Globus pallidus (tissue), 1 donor: ENCODE results near the gene CHKB.
"Not testable (repeated sequence)": the region's sequence is repeated elsewhere in the genome, so short reads cannot be mapped to it uniquely, and the experiment has no call there.

Experiments used
- DNase-seq: peaks from one replicate; pipeline ENCODE4 v3.0.0-alpha.2; 2015; ENCODE audit warnings: low spot score

CHKB gene, protein sequence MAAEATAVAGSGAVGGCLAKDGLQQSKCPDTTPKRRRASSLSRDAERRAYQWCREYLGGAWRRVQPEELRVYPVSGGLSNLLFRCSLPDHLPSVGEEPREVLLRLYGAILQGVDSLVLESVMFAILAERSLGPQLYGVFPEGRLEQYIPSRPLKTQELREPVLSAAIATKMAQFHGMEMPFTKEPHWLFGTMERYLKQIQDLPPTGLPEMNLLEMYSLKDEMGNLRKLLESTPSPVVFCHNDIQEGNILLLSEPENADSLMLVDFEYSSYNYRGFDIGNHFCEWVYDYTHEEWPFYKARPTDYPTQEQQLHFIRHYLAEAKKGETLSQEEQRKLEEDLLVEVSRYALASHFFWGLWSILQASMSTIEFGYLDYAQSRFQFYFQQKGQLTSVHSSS

DNA sequence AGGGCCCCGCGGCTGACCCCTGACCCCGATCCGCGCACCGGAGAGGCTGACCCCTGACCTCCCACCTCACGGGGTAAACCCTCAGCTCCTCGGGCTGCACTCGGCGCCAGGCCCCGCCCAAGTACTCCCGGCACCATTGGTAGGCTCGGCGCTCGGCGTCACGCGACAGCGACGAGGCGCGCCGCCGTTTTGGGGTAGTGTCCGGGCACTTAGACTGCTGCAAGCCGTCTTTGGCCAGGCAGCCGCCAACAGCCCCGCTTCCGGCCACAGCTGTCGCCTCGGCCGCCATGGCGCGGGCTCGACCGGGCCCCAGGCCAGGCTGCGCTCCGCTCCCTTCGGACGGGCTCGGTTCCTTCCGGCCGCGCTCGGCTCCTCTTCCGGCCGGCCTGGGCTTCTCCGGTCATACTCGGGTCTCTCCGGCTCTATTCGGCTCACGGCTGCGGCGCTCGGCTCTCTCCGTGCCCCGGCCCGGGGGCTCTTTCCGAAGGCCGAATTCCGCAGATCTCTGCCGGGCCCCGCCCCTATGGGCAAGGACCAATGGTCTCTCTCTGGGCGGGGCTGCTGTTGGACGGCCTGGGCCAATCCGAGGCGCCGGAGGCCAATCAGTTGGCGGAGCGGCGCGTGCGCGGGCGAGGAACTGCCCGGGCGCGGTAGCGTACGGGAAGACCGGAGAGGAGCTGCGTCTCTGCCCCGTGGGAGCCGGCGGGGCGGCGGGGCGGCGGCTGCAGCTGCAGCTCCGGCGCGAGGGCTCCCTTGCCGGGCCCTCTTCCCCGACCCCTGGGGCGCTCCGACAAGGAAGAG is at the start of gene CHKB:
TSS of gene CHKB (minus strand) at position 357 of the 801 bp plus-strand sequence. CDS start at position 289, 68 bp downstream.
- peak; percentile 99 for DNase-seq

DNA sequence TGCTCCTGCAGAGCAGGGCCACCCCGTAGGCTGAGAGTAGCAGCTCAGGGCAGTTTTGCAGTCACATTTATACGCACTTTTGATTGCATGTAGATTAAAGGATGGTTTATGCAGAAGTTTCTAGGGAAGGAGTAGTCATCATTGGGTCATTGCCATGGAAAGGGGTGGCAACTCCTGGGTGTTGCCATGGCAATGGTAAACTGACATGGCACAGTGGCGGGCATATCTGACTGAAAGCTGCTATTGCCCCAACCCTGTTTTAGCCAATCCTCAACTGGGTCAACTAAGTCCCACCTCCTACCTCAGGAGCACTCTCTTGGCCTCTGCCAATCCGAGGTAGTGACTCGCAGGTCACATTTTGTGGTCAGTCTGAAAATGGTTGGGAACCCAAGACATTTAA is 47.7 kb upstream of the CHKB start:
- DNase-seq: no peak

DNA sequence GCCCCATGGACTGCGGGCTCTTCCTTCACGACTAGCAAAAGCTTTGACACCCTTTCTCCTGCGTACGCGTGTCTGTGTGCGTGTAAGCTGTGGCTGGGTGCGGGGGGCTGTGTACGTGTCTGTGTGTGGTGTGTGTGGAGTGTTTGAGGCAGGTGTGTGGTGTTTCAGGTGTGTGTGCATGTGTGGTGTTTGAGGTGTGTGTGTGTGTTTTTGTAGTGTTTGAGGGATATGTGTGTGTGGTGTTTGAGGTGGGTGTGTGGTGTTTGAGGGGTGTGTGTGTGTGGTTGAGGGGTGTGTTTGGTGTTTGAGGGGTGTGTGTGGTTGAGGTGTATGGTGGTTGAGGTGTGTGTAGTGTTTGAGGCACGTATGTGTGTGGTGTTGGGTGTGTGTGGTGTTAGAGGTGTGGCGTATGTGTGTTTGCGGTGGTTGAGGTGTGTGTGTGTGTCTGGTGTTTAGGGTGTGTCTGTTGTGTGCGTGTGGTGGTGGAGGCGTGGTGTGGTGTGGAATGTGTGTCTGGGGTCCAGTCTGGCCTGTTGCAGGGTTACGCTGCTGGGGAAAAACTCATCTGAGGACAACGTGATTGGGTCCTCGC is 46.0 kb upstream of the CHKB start:
- DNase-seq: no peak

DNA sequence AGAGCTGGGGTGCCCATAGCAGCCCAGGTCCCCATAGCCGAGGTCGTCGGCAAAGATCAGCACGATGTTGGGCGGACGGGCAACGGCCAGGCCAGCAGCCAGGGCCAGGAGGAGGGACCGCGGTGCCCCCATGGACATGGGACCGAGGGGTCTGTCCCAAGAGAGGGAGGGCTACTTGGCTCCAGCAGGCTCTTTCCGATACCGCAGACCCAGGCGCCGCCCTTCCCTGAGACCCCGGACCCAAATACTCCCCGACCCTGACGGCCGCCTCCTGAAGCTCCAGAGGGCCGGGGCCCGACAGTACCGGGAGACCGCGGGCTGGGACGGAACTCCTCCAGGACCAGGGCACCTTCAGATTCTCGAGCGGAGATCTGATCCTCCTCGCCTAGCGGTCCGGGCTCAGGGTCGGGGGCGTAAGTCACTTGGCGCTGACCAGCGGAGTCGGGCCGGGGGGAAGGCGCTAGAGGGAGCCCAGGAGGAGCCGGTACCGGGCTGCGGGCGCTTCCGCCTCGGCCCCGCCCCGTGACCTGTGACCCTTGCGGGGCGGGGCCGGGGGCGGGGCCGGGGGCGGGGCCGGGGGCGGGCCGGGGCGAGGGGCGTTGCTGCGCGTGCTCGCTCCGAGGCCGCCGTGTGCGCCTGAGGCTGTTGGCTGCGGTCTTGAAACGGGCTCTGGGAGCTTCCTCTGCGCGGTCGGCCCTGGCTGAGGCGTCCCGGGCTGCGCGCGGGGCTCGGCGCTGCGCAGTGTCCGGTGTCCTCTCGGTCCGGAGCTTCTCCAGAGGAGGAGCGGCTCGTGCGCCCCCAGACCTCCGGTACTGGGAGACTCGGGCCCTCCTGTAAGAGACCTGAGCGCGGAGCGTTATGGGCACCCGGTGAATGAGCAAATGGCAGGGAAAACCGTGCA is 45.2 kb upstream of the CHKB start, which contains the start of gene ARSA:
TSS of gene ARSA (minus strand) at position 511 of the 901 bp plus-strand sequence. CDS start at position 138, 373 bp downstream.
- DNase-seq: peak; percentile 79

DNA sequence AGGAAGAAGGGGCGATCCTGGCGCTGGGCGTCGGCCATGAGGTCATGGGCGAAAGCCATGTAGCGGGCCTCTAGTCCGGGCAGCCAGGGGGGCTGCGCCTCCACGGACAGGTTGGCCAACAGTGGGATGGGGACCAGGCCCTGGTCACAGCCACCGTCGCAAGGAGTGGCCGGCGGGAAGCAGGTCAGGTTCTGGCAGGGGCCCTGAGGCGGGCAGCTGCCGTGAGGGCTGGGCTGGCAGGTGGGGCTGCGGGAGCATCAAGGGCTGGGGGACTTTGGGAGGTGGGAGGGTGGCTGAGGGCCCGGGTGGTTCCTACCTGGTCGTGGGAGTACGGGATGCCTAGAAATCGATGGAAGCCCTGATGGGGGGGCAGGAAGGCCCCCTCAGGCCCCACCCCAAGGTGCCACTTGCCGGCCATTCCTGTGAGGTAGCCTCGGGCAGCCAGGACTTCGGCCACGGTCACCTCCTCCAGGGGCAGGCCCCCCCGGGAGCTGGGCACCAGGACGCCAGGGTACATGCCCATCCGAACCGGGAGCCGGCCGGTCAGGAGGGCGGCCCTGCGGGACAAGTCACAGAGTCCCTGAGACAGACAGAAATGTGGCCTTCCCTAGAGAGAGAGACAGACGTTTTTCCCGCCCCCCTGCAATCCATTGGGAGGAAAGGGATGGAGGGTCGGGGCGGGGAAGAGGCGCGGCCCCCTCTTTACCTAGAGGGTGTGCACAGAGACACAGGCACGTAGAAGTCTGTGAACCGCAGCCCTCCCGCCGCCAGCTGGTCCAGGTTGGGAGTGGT is 44.4 kb upstream of the CHKB start:
- no peak for DNase-seq

DNA sequence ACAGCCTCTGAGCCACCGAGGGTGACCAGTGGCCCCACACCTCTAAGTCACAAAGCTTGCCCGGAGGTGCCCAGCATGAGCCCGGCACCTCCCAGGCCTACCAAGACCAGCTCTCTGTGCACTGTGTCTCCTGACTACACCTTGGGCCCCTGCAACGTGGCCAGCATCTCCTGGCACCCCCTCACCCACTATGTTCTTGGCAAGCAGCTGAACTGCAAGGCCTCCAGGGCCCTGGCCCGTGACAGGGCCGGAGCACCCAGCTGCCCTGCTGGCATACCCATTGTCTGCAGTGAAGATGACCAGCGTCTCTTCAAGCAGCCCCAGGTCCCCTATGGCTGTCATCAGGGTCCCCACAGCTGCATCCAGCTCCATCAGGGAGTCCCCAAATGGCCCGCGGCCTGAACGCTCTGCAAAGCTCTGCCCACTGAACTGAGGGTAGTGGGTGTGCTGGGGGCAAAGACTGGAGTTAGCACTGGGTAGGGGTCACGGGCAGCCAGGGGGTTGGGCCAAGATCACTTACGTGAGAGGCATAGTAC is 43.7 kb upstream of the CHKB start:
- DNase-seq: no peak

DNA sequence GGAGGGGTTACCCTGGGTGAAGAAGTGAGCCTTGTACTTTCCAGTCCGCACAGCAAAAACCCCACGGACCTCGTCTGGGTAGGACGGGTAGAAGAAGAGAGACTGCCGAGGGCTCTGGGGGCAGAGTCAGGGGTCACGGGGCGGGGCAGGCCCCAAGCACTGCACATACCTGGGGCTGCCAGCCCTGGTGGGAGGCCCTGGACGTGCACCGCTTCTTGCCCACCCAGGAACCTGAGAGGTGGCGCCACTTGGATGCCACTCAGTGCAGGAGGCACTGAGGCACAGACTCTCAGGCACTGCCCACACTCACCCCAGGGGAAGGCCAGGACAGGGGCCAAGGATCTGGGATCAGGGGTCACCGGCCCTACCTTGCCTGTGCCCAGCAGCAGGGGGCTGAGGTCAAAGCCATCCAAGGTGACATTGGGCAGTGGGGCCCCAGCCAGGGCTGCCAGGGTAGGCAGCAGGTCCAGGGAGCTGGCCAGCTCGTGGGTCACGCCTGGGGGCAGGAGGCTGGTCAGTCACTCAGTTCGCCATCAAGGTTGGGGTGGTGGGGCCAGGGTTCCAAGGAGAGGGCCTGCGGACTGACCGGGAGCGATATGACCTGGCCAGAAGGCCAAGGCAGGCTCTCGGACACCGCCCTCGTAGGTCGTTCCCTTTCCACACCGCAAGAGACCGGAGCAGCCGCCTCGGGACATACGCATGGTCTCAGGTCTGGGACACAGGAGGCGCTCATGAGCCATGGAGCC is 43.1 kb upstream of the CHKB start:
- DNase-seq: no peak

DNA sequence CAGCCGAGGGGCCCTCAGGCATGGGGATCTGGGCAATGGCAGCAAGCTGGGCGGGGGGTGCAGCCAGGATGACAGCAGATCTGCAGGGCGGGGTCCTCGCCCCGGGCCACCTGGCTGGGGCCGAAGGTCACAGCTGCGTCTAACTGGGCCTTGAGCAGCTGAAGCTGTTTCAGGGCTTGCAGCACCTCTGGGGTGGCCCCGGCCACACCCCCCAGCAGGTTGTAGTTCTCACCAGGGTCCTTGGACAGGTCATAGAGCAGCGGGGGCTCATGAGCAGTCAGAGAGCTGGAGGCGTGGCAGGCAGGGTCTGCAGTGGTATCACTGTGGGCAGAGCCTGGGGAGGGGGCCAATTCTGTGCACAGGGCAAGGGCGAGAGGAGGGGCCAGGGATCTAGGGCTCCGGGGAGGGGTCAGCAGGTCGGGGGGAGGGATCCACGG is 42.5 kb upstream of the CHKB start:
- DNase-seq: no peak

DNA sequence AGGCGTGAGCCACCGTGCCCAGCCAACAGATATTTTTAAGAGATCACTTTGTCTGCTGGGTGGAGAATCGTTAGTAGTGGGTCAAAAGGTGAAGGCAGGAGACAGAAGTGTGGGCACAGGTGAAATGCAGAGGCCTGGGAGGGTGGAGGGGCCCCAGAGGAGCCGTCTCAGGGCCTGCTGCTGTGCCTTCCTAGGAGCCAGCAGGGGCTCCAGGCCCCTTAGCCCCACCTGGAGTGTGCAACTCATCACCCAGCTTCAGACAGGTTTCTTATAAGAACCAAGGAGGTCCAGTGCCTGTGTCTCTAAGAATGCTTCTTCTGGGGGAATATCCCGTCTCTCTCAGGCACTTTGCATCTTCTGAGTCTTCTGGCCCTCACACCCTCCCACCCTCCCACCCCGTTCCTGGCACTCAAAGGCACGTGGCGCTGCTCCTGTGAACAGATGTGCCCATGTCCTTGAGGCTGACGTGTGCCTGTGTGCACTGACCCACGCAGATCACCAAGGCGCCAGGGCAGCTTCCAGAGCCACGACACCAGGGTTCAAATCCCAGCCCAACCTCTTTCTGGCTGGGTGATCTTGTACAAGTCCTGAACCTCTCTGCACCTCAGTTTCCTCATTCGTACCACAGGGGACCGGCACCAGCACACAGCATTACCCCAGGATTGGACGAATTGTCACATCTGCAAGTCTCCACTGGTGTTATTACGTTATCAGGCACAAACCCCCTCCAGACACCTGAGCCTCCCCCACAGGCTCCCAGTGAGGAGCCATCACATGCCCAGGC is 41.9 kb upstream of the CHKB start:
- no peak for DNase-seq

DNA sequence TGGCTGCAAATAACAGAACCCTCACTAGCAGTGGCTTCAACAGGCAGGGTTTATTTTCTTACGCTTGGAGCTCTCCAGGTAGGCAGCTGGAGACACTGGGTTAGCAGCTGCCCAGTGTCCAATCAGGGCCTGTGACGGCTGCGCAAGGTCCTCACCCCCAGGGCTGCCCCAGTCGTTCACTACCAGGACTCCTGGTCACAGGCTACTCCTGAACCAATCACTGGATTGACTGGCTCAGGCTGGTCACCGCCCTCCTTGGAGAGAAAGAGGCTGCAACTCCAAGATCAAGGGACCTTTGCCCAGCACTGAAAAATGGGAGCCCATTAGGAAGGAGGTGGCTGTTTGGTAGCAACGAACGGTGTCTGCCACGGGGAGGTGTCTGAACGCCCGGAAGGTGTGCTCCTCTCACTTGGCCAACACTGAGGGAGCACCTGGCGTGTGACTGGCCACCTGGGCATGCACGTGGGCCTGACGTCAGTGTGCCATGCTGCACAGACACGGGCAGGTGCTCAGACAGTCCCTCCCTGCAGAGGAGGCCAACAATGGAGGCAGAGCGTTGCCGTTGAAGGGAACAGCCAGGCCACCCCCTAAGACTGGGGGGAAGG is 40.2 kb upstream of the CHKB start:
- no peak for DNase-seq

DNA sequence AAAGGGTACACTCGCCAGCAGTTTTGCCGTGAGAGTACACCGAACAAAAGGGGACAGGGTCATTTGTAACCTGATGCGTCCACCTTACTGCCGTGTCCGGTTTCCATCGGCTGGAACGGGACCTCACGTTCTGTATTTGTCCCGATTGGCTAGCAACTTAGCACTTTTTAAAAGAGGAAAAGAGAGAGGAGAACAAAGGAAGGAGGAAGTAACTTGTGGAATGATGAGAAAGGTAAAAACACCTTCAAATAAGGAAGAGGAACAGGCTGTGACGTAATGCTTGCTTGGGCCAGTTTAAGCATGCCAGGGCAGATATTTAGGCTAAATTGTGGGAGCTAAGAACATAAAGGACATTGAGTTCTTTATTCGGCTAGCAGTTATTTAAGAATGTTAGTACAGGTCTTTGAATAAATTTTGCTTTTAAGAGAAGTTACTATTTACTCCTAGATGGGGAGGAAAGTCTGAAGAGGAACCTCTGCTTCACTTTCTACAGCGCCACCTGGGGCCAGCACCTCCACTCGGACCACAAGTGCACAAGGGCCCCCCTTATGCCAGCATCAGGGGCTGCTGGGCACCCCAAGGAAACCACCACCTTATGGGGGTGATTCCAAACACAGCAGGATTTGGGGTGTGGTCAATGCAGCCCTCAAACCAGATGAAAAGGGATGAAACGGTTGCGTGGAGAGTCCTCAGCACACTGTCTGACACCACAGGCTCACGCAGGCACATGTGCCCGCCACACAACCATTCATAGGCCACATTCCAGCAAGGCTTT is 39.5 kb upstream of the CHKB start:
- no peak for DNase-seq

DNA sequence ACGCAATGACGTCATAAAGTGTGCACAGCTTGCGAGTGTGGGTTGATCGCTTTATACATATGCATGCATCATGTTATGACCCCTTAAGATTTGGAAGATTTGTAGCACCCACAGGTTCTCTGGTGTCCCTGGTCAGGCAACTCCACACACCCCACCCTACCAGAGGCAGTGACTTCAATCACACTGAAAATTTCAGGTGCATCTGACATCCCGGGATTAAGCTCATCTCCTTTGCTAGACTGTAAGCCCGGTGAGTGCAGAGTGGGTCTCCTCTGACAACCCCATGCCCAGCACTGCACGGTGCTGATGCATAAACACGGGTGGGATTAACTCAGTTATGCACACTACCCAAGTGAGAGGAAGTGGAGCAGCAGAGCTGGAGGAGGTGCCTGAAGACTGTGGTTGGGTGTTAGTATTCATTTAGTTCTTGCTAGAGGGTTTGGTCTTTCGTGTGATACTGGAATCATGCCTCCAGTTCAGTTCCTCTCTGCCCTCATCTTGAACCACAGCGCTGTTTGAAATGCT is 38.8 kb upstream of the CHKB start:
- DNase-seq: no peak

DNA sequence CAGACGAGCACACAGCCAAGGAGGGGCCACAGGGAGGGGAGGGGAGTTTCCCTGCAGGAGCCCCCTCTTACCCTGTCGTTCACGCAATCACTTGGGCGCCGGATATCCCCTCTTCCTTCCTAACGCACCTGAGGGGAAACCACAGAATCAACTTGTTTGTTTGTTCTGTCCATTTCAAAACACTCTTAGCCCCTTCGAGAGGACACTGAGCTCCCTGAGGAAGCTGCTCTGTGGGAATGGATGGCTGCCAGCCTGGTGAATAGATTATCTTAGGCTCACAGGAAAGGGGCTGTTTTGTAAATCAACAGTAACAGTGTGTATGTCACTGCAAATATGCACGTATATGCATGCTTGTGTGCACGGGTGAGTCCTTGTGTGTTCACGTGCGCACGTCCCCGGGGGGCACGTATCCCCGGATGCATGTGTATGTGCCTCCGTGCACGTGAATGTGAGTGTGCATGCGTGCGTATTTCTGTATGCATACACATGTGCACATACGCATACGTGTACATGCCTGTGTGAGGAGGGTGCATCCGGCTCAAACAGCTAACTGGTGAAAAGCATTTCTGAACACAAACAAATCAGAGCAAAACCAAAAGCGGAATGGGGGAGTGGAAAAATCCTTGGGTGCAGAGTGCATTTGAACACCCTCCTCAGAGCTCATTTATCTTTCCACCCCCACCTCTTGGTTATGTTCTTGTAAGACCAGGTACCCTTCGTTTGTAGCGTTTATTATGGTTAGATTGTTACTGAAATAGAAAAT is 38.1 kb upstream of the CHKB start:
- peak; percentile 73 for DNase-seq

DNA sequence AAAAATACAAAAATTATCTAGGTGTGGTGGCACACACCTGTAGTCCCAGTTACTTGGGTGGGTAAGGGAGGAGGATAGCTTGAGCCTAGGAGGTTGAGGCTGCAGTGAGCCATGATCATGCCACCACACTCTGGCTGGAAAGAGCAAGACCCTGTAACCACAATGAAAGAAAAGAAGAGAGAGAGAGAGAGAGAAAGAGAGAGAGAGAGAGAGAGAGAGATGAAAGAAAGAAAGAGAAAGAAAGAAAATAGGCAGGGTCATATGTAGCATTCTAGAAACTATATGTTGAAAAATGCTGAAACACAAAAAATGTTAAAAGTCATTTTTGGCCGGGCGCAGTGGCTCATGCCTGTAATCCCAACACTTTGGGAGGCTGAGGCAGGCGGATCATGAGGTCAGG is 31.6 kb upstream of the CHKB start:
- not testable (repeated sequence) for DNase-seq

DNA sequence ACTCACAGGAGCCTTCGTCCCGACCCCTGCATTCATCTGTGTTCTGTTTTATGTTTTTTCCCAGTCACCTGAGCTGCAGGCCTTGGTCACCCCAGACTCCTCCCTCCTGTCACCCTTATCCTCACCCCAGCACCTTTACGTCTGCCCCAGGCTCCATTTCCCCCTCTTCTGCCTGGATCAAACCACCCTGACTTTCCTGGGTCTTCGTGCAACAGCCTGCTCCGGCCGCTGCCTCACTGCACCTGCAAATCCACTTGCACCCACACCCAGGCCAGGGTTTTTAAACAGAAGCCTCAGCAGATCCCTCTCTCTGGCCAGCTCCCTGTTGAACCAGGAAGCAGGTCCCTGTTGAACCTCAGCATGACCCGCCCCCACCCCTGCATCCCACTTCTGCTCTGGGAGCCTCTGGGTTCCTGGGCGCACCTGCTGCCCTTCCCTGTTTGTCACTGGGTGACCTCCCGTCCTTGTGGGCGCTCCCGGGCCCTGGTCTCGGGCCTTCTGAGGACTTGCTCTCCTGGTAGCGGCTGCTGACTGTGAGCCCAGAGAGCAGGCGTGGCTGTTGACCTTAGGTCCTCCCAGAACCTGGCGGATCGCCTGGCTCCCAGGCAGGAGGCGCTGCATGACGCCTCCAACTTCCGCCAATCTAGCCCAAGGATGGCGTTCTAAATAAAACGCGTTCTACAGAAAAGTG is 30.8 kb upstream of the CHKB start:
- no peak for DNase-seq
